Testis (tissue), 3 donors: Measurements from ENCODE around the gene USP32. TPM values are rescaled to one million over a fixed set of nuclear protein-coding genes. Genes with fewer than 3 reads are reported as not detected.
"Not testable (repeated sequence)": the region's sequence is repeated elsewhere in the genome, so short reads cannot be mapped to it uniquely, and the experiment has no call there.

Source experiments
- DNase-seq: peaks from one replicate; pipeline ENCODE4 v3.0.0-alpha.2; 2019
- H3K27ac ChIP-seq, 2 donors: fragments of 200-600 bp; sonication (generic); one replicate each; pipeline ENCODE4 v1.5.1; 2019
- H3K27me3 ChIP-seq: fragments of 200-600 bp; sonication (generic); one replicate; pipeline ENCODE4 v1.5.1; 2019
- H3K36me3 ChIP-seq: fragments of 200-600 bp; sonication (generic); one replicate; pipeline ENCODE4 v1.5.1; 2017; ENCODE audit warnings: low read depth; ENCODE audit errors: missing control alignments
- H3K4me1 ChIP-seq: fragments of 200-600 bp; sonication (generic); one replicate; pipeline ENCODE4 v1.5.1; 2019
- H3K4me3 ChIP-seq, 2 donors: fragments of 200-600 bp; sonication (generic); one replicate each; pipeline ENCODE4 v1.5.1; 2017 to 2019
- H3K9me3 ChIP-seq: fragments of 200-600 bp; sonication (generic); one replicate; pipeline ENCODE4 v1.5.1; 2017
- CTCF ChIP-seq, 3 experiments: fragments of 450-650 bp in 2 of 3; fragments of 200-600 bp in 1 of 3; sonication (generic) in 1 of 3; IDR thresholded peaks; one replicate each; pipeline ENCODE4 v1.5.1; 2016 to 2019; ENCODE audit warnings: antibody characterized with exemption in 3 of 3, mild to moderate bottlenecking in 2 of 3, moderate library complexity in 1 of 3
- POLR2A ChIP-seq: fragments of 450-650 bp; IDR thresholded peaks from one replicate; pipeline ENCODE4 v1.6.1; 2017; ENCODE audit warnings: antibody characterized with exemption, mild to moderate bottlenecking, moderate library complexity
- WGBS, 2 donors: methylation state at CpG; one replicate each; pipeline ENCODE4 v1.1.5; 2018; 5-methylcytosine and 5-hydroxymethylcytosine counted together
- intact Hi-C: fragments of 100-400 bp; cut with DNase I; formaldehyde crosslinking; loops from one replicate; pipeline ENCODE4 v1.15.1; 2023; ENCODE audit warnings: low total_unique reads
- polyA plus RNA-seq: library from polyadenylated mRNA; stranded (reverse); fragments of 350-450 nt; fragmentation: Illumina TruSeq; extraction: RNeasy Lipid Tissue Mini Kit (QIAGEN cat#74804); gene quantifications from one replicate; pipeline ENCODE4 v1.2.3, GENCODE V29; 2014; ENCODE audit warnings: low read depth, low replicate concordance; ENCODE audit not compliant: insufficient read depth
- total RNA-seq, 2 donors: library from RNA; depleted of rRNA; stranded (reverse); fragments of >200 nt; gene quantifications; one replicate each; pipeline ENCODE4 v1.2.3, GENCODE V29; 2016

The USP32 gene
- total and polyA plus RNA-seq, 3 donors from 2014 or later = 113 to 279 (median 166) TPM

GRCh38 chr17:60383379-60383778 lies 8.6 kb downstream of the USP32 start:
- no peak overlapping the region for H3K27ac ChIP-seq
- H3K36me3 ChIP-seq = no peaks in the 10 kb centered on the region
- no peak overlapping the region for H3K4me3 ChIP-seq
- TF ChIP-seq CTCF (IDR thresholded peaks at IDR 0.05) (no peak), POLR2A (no peak)
- intact Hi-C loops = no loop called here
- H3K27me3 ChIP-seq = no peaks in the 10 kb centered on the region
- no peaks in the 10 kb centered on the region for H3K9me3 ChIP-seq
- no peaks in the 10 kb centered on the region for H3K4me1 ChIP-seq
- no peak for DNase-seq
- WGBS, 2 donors = 49 to 71% methylated on average over 3 of the region's 3 CpGs

GRCh38 chr17:60381958-60382357 lies 10.0 kb downstream of the USP32 start:
- Histone ChIP-seq H3K9me3 (no peaks in the 10 kb centered on the region), H3K36me3 (no peaks in the 10 kb centered on the region), H3K27me3 (no peaks in the 10 kb centered on the region), H3K4me3 (no peak overlapping the region), H3K4me1 (no peaks in the 10 kb centered on the region), H3K27ac (no peak overlapping the region)
- TF ChIP-seq POLR2A (no peak), CTCF (IDR thresholded peaks at IDR 0.05) (no peak)
- DNase-seq = no peak
- intact Hi-C loops = no loop called here
- 74 to 78% methylated on average over 4 of the region's 4 CpGs for WGBS, 2 donors

GRCh38 chr17:60379461-60379860 lies 12.5 kb downstream of the USP32 start:
- WGBS, 2 donors = 57 to 74% methylated on average over 2 to 3 of the region's 3 CpGs
- H3K36me3 ChIP-seq, H3K4me3 ChIP-seq, H3K4me1 ChIP-seq, intact Hi-C loops, DNase-seq, H3K27me3 ChIP-seq, H3K9me3 ChIP-seq, H3K27ac ChIP-seq: not testable (repeated sequence)

GRCh38 chr17:60378187-60378586 lies 13.7 kb downstream of the USP32 start:
- H3K27ac ChIP-seq, H3K9me3 ChIP-seq, H3K4me3 ChIP-seq, H3K4me1 ChIP-seq, intact Hi-C loops, H3K27me3 ChIP-seq, H3K36me3 ChIP-seq, DNase-seq: not testable (repeated sequence)
- WGBS, 2 donors = 81 to 91% methylated on average over 1 of the region's 1 CpG

- Histone ChIP-seq H3K4me1 (no peaks in the 10 kb centered on the region), H3K27me3 (no peaks in the 10 kb centered on the region), H3K36me3 (no peaks in the 10 kb centered on the region), H3K4me3 (no peak overlapping the region), H3K27ac (no peak overlapping the region), H3K9me3 (no peaks in the 10 kb centered on the region)
- DNase-seq = no peak
- TF ChIP-seq POLR2A = no peak
- TF ChIP-seq CTCF (IDR thresholded peaks at IDR 0.05) = no peak
- intact Hi-C loops = no loop called here
- WGBS, 2 donors = 90 to 95% methylated on average over 6 of the region's 6 CpGs
These were observed 19.0 kb downstream of the USP32 start for GRCh38 chr17:60372790-60373483.
